Measurements from ENCODE around the gene UFSP1.

GRCh38 chr7:100887516-100888290, 1.8 kb downstream of the UFSP1 start:
- TF ChIP-seq CTCF (IDR thresholded peaks at IDR 0.05; ENCODE audit: low read depth, low read length) (no peak), POLR2A (IDR thresholded peaks at IDR 0.05; ENCODE audit: extremely low read depth, insufficient read length) (peak; percentile 50)
